ENCODE measurements around the gene NDRG3.
"Not testable (repeated sequence)": the region's sequence is repeated elsewhere in the genome, so short reads cannot be mapped to it uniquely, and the experiment has no call there.

The NDRG3 gene

GRCh38 chr20:36608388-36608728, 137.5 kb downstream of the NDRG3 start:
- H3K36me3 ChIP-seq (ENCODE audit: insufficient read depth, low read length), result peaks cover 18% of the 10 kb centered on the region
- H3K9ac ChIP-seq (ENCODE audit: low read depth, low read length); H3K9me3 ChIP-seq (ENCODE audit: control insufficient read depth, insufficient read depth, low read length); H3K4me1 ChIP-seq (ENCODE audit: insufficient read depth, low read length): not testable (repeated sequence)

DNA sequence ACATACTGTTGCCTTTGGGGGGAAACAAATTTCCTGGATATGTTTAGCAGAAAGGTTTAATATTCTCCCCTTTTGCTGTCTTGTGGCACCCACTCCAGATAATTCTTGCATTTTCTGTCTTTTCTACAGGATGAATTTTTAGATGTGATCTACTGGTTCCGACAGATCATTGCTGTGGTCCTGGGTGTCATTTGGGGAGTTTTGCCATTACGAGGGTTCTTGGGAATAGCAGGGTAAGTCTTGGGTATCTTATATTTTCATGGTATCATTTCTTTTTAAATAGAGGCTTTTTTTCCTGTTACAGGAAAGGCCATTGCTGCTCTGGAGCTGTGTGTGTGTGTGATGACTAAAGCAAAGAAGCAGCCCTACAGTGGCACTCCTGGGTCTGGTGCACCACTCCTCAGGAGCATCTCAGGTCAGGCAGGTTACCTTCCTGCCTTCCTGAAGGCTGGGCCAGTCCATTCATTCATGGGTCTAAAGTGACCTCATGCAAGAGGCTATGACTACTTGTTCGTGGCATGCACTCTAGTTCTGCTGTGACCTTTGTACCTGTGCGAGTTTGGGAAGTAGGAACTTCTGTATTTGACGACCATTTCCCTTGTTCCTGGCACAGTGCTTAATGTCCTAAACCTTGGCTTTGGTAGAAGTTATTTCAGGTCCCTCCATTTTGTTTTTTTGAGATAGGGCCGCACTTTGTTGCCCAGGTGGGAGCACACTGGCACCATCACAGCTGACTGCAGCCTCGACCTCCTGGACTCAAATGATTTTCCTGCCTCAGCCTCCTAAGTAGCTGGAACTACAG, 138.1 kb downstream of the NDRG3 start:
- Histone ChIP-seq H3K4me1 (ENCODE audit: insufficient read depth, low read length) (peaks cover 6% of the 10 kb centered on the region), H3K9me3 (ENCODE audit: control insufficient read depth, insufficient read depth, low read length) (no peaks in the 10 kb centered on the region), H3K36me3 (ENCODE audit: insufficient read depth, low read length) (peaks cover 18% of the 10 kb centered on the region), H3K9ac (ENCODE audit: low read depth, low read length) (no peak overlapping the region)

DNA sequence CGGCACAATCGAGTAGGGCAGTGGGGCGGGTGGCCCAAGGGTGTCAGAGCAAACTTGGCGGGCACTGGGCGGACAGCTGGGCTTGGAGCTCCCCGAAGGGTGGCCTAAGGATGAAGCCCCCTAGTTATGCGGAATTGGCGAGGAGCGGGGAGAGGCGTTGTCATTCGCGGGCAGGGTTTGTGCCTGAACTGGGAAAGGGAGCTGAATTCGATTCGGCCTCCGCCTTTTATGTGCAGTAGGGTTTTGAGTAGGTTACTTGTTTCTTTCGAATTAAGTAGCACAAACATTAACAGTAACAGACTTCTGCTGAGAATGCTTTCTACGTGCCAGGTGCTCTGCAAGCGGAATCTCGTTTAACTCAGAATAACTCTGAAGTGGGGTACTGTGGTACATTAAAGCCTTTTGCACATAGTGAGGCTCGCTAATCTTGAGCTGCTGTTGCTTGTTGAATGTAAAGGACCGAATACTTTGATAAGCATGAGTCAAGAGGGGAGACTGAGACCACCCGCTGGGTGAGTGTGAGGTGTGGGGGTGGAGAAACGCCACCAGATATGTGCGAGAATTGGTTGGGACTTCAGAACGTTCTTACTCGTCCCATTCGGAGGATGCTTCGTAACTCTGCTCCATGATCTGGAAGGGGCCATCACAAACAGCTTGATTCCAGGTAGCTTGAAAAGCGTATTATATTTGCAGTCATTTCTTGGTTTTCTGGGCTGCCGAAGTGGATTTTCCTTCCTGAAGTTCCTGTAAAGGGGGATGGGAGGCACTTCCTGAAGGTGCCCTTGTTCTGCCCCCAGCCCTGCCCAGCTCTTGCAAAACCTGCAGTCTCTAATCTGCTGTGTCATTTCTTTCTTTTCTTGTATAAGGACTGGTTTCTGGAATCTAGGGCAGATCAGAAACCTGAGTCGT, 139.5 kb downstream of the NDRG3 start:
- H3K9ac ChIP-seq (ENCODE audit: low read depth, low read length), result peak overlapping the region; percentile 96
- H3K36me3 ChIP-seq (ENCODE audit: insufficient read depth, low read length), result peaks cover 11% of the 10 kb centered on the region
- H3K9me3 ChIP-seq (ENCODE audit: control insufficient read depth, insufficient read depth, low read length), result no peaks in the 10 kb centered on the region
- peaks cover 6% of the 10 kb centered on the region for H3K4me1 ChIP-seq (ENCODE audit: insufficient read depth, low read length)

DNA sequence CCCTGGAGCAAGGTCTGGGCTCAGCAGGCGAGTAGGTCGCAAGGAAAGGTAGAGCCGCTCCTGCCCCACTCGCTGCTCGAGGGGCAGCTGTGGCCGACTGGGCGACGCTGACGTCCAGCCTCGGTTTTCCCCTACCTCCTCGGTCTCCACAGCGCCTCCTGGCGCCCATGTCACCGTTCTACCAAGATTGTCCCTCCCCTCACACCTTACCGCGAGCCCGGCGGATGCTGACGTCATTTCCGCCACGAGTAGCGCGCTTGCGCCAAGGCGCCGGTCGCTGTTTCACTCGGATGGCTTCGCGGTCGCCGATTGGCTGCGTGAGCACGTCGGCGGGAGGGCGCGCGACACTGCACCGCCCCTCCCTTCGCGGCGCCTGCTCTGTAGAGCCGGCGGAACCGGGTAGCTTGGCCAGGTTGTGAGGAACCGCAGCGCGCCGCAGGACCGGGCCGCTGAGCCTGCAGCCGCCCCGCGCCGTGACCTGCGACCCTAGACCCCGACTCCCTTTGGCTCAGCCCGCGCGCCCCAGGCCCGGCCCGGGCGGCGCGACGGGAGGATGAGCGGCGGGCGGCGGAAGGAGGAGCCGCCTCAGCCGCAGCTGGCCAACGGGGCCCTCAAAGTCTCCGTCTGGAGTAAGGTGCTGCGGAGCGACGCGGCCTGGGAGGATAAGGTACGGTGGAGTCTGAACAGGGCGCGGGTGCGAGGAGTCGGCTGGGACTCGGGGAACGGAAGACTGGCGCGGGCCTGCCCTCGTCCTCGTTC, 140.3 kb downstream of the NDRG3 start, which contains the start of gene RAB5IF:
TSS of gene RAB5IF (plus strand) at position 381 of the 759 bp plus-strand sequence. CDS start at position 554, 173 bp downstream.
- Histone ChIP-seq H3K9me3 (ENCODE audit: control insufficient read depth, insufficient read depth, low read length) (no peaks in the 10 kb centered on the region), H3K36me3 (ENCODE audit: insufficient read depth, low read length) (peaks cover 11% of the 10 kb centered on the region), H3K9ac (ENCODE audit: low read depth, low read length) (peak within 1 kb of the TSS; percentile 96)

DNA sequence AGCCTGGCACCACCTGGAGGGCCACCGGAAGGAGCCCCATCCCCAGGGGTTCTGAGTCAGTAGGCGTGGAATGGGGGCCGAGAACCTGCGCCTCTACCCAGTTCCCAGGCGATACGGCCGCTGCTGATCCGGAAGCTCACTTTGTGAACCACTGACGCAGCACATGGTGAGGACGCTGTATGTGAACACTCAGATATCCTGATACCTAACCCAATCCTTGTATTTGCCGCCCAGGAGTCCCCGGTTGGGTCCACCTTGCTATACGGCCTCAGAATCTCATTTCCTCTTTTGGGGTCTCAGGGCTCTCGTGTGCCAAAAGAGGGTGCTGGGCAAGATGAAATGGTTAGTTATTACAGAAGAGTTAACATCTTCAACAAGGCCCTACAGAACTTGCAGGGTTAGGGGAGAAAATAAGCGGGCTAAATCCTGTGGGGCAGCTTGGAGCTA, 140.9 kb downstream of the NDRG3 start:
- Histone ChIP-seq H3K36me3 (ENCODE audit: insufficient read depth, low read length) (peaks cover 11% of the 10 kb centered on the region), H3K9ac (ENCODE audit: low read depth, low read length) (peak overlapping the region; percentile 40), H3K4me1 (ENCODE audit: insufficient read depth, low read length) (peaks cover 6% of the 10 kb centered on the region), H3K9me3 (ENCODE audit: control insufficient read depth, insufficient read depth, low read length) (no peaks in the 10 kb centered on the region)

More for the DNA sequence above, 140.3 kb downstream of the NDRG3 start, which contains the start of gene RAB5IF:
- peaks cover 6% of the 10 kb centered on the region for H3K4me1 ChIP-seq (ENCODE audit: insufficient read depth, low read length)
